ENCODE results near the gene PLEKHM1. TPM values are rescaled to one million over a fixed set of nuclear protein-coding genes. Genes with fewer than 3 reads are reported as not detected.

PLEKHM1 gene
- total RNA-seq, 1 donor from 2014 or later: 62.4 TPM

GRCh38 chr17:45404870-45405249, 85.7 kb downstream of the PLEKHM1 start:
- Mint-ChIP-seq H3K27ac (no peak overlapping the region), H3K36me3 (ENCODE audit: low read depth) (peaks cover 56% of the 10 kb centered on the region), H3K4me1 (peaks cover 45% of the 10 kb centered on the region), H3K4me3 (no peak overlapping the region), H3K27me3 (no peaks in the 10 kb centered on the region), H3K9me3 (no peaks in the 10 kb centered on the region)
- intact Hi-C loops (cut with micrococcal nuclease): no loop called here
- DNase-seq (no peak), ATAC-seq (ENCODE audit: low read depth) (no peak)
- TF ChIP-seq, protein P1, sequence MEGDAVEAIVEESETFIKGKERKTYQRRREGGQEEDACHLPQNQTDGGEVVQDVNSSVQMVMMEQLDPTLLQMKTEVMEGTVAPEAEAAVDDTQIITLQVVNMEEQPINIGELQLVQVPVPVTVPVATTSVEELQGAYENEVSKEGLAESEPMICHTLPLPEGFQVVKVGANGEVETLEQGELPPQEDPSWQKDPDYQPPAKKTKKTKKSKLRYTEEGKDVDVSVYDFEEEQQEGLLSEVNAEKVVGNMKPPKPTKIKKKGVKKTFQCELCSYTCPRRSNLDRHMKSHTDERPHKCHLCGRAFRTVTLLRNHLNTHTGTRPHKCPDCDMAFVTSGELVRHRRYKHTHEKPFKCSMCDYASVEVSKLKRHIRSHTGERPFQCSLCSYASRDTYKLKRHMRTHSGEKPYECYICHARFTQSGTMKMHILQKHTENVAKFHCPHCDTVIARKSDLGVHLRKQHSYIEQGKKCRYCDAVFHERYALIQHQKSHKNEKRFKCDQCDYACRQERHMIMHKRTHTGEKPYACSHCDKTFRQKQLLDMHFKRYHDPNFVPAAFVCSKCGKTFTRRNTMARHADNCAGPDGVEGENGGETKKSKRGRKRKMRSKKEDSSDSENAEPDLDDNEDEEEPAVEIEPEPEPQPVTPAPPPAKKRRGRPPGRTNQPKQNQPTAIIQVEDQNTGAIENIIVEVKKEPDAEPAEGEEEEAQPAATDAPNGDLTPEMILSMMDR (IDR thresholded peaks at IDR 0.05): no peak
- ChIA-PET CTCF (interaction anchor here (0.7 kb wide), 1 partner anchor 128 kb away, joined by 4 read pairs; no protein-coding TSS in a partner anchor), POLR2A (no interaction called here)

- POLR2A ChIA-PET: no interaction called here
- Mint-ChIP-seq H3K4me1 (peaks cover 38% of the 10 kb centered on the region), H3K27me3 (no peaks in the 10 kb centered on the region), H3K27ac (peak overlapping the region; percentile 30), H3K9me3 (no peaks in the 10 kb centered on the region), H3K4me3 (no peak overlapping the region), H3K36me3 (ENCODE audit: low read depth) (peaks cover 65% of the 10 kb centered on the region)
- ATAC-seq (ENCODE audit: low read depth) (no peak), DNase-seq (no peak)
- intact Hi-C loops (cut with micrococcal nuclease): no loop called here
- CTCF ChIA-PET: interaction anchor here (0.7 kb wide), 1 partner anchor 127 kb away, joined by 4 read pairs; no protein-coding TSS in a partner anchor
- TF ChIP-seq, protein P1 (IDR thresholded peaks at IDR 0.05): no peak
These were observed 86.5 kb downstream of the PLEKHM1 start for GRCh38 chr17:45403906-45404490.

DNA sequence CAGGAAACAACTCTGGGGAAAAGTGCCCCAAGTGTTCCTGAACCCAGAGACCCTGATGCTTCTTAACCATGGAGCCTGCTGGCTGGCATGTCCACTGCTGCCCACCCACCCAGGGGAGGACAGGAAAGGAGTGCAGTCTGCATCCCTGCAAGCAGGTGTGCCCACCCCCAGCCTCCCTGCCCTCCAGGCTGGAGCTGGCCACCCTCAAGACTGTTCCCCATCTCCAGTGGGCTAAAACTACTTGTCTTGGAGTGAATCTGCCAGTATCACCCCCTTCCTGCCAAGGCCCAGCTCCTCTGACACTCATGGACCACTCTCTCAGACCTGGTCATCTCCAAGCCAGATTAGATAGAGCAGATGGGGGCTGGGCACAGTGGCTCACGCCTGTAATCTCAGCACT, 87.6 kb downstream of the PLEKHM1 start:
- CTCF ChIA-PET: no interaction called here

GRCh38 chr17:45398800-45399199, 91.7 kb downstream of the PLEKHM1 start:
- no peak for ATAC-seq (ENCODE audit: low read depth)
- POLR2A ChIA-PET: no interaction called here

More for the DNA sequence above, 87.6 kb downstream of the PLEKHM1 start:
- Mint-ChIP-seq H3K27ac (no peak overlapping the region), H3K4me3 (no peak overlapping the region), H3K9me3 (no peaks in the 10 kb centered on the region), H3K4me1 (peaks cover 27% of the 10 kb centered on the region), H3K36me3 (ENCODE audit: low read depth) (peaks cover 75% of the 10 kb centered on the region), H3K27me3 (no peaks in the 10 kb centered on the region)
- DNase-seq (no peak), ATAC-seq (ENCODE audit: low read depth) (no peak)
- intact Hi-C loops (cut with micrococcal nuclease): no loop called here
- TF ChIP-seq, protein P1 (IDR thresholded peaks at IDR 0.05): no peak
- POLR2A ChIA-PET: no interaction called here

DNA sequence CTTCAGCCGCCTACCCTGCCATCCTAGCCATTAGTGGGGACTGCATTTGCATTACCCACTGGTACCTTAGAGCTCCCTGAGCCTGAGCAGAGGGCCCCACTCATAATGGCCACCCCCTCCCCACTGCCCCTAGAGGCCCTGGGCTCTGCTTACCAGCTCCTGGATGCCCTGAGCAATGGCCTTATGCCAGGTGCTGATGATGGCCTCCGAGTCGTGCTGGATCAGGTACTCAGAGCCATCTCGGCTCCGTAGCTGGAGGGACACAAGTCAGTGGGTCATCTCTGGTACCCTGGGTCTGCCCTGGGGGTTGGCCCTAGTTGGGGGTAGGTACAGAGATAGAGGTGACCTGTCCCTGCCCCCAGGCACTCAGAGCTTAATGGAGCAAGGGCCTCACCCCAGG, 92.7 kb downstream of the PLEKHM1 start:
- DNase-seq (no peak), ATAC-seq (ENCODE audit: low read depth) (no peak)
- Mint-ChIP-seq H3K4me3 (no peak overlapping the region), H3K9me3 (no peaks in the 10 kb centered on the region), H3K27me3 (no peaks in the 10 kb centered on the region), H3K4me1 (peaks cover 2% of the 10 kb centered on the region), H3K27ac (no peak overlapping the region), H3K36me3 (ENCODE audit: low read depth) (peaks cover 83% of the 10 kb centered on the region)
- CTCF ChIA-PET: interaction anchor here (1.0 to 2.2 kb wide), 3 partner anchors 11 to 179 kb away, joined by 4 to 6 read pairs (median 6); no protein-coding TSS in a partner anchor
- POLR2A ChIA-PET: no interaction called here
- intact Hi-C loops (cut with micrococcal nuclease): no loop called here
- TF ChIP-seq, protein P1 (IDR thresholded peaks at IDR 0.05): no peak

More at GRCh38 chr17:45398800-45399199, 91.7 kb downstream of the PLEKHM1 start:
- Mint-ChIP-seq H3K27me3 (no peaks in the 10 kb centered on the region), H3K36me3 (ENCODE audit: low read depth) (peaks cover 88% of the 10 kb centered on the region), H3K27ac (peak overlapping the region; percentile 12), H3K4me3 (no peak overlapping the region), H3K4me1 (peaks cover 2% of the 10 kb centered on the region), H3K9me3 (no peaks in the 10 kb centered on the region)
- CTCF ChIA-PET: interaction anchor here (2.2 kb wide), 1 partner anchor 10 kb away, joined by 6 read pairs; no protein-coding TSS in a partner anchor
- no peak for DNase-seq
- intact Hi-C loops (cut with micrococcal nuclease): no loop called here
- TF ChIP-seq, protein P1 (IDR thresholded peaks at IDR 0.05): no peak
